GM23338 (cell line): ENCODE results near the gene HSD17B1.

ENCODE experiments used
- EZH2phosphoT487 ChIP-seq: fragments of 200-600 bp; sonication (generic); IDR thresholded peaks from one replicate; pipeline ENCODE4 v1.8.1; 2018; ENCODE audit warnings: antibody characterized with exemption; ENCODE audit not compliant: unreplicated experiment
- TF ChIP-seq, protein P1 (sequence below), 2 experiments: fragments of 200-600 bp in 1 of 2; sonication (generic) in 1 of 2; conservative IDR thresholded peaks; 2 replicates each; pipeline versions ENCODE4 v1.5.1 to v1.6.1; 2016 to 2017; ENCODE audit warnings: antibody characterized with exemption in 2 of 2, low read depth in 2 of 2, mild to moderate bottlenecking in 2 of 2, moderate library complexity in 1 of 2

DNA sequence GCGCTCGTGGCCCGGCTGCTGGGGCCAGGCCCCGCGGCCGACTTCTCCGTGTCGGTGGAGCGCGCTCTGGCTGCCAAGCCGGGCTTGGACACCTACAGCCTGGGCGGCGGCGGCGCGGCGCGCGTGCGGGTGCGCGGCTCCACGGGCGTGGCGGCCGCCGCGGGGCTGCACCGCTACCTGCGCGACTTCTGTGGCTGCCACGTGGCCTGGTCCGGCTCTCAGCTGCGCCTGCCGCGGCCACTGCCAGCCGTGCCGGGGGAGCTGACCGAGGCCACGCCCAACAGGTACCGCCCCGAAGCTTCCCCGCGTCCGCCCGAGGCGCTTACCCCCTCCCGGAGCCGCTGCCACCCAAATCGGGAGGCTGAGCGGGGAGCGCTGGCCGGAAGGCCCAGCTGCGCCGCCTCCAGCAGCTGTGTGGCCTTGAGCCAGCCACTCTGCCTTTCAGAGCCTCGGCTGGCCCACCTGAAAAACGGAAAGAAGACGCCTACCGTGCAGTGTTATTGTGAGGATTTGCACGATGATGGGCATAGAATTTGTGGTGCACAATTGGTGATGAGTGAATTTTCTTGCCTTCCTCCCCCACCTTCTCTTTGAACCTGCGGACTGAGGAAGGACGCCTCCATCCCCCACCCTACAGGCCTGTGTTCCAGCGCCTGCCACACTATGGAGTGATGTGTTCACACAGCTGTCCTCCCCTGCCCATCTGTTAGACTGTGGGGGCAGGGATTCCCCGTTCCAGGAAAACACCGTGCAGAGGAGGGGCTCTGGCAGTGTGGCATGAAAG is 16.2 kb upstream of the HSD17B1 start:
- TF ChIP-seq, protein P1, sequence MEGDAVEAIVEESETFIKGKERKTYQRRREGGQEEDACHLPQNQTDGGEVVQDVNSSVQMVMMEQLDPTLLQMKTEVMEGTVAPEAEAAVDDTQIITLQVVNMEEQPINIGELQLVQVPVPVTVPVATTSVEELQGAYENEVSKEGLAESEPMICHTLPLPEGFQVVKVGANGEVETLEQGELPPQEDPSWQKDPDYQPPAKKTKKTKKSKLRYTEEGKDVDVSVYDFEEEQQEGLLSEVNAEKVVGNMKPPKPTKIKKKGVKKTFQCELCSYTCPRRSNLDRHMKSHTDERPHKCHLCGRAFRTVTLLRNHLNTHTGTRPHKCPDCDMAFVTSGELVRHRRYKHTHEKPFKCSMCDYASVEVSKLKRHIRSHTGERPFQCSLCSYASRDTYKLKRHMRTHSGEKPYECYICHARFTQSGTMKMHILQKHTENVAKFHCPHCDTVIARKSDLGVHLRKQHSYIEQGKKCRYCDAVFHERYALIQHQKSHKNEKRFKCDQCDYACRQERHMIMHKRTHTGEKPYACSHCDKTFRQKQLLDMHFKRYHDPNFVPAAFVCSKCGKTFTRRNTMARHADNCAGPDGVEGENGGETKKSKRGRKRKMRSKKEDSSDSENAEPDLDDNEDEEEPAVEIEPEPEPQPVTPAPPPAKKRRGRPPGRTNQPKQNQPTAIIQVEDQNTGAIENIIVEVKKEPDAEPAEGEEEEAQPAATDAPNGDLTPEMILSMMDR (conservative IDR thresholded peaks at IDR 0.05; ENCODE audit: low read depth in 2 of 2) = no peak
- TF ChIP-seq EZH2phosphoT487 = no peak
